B cell (primary cell): ENCODE data around the gene LENEP. TPM values are rescaled to one million over a fixed set of nuclear protein-coding genes. Genes with fewer than 3 reads are reported as not detected.

ENCODE experiments used
- ATAC-seq: fragments of 200-7000 bp; cut with Tn5 transposase; one replicate; pipeline ENCODE4 v1.10.0; 2021; ENCODE audit warnings: low read depth, mild to moderate bottlenecking, moderate number of reproducible peaks, moderate library complexity
- CTCF ChIA-PET: fragments of 350-600 bp; sonication (Branson Sonifier 250); formaldehyde crosslinking; loops from one replicate; lab custom pipeline; 2021; ENCODE audit warnings: antibody characterized with exemption, inconsistent platforms; lab: Charles Lee
- POLR2A ChIA-PET: fragments of 350-600 bp; sonication (Branson Sonifier 250); formaldehyde crosslinking; loops from one replicate; lab custom pipeline; 2021; ENCODE audit warnings: antibody characterized with exemption; lab: Charles Lee
- DNase-seq: peaks from one replicate; pipeline ENCODE4 v3.0.0; 2013
- H2AFZ ChIP-seq: 2 replicates; pipeline ENCODE4 v1.6.1; 2012; ENCODE audit warnings: mild to moderate bottlenecking, low read depth, low read length; ENCODE audit not compliant: insufficient read depth, poor library complexity, severe bottlenecking
- H3K27ac ChIP-seq, 2 donors: 1 replicate in 1 of 2; 2 replicates in 1 of 2; pipeline ENCODE4 v1.5.1; 2012 to 2013; ENCODE audit warnings: low read length in 2 of 2, mild to moderate bottlenecking in 2 of 2, moderate library complexity in 1 of 2
- H3K27me3 ChIP-seq, 4 experiments: fragments of 200-600 bp in 1 of 4; sonication (generic) in 1 of 4; replicated peaks in 1 of 4; 1 replicate in 2 of 4; 2 replicates in 2 of 4; pipeline versions ENCODE4 v1.6.1 to v1.7.0; 2013 to 2016; ENCODE audit warnings: low read length in 3 of 4, mild to moderate bottlenecking in 2 of 4, mixed read lengths in 1 of 4, moderate library complexity in 1 of 4; ENCODE audit not compliant: insufficient read depth in 4 of 4, control insufficient read depth in 3 of 4; ENCODE audit errors: control extremely low read depth in 1 of 4
- H3K36me3 ChIP-seq, 2 experiments: replicated peaks in 1 of 2; 1 replicate in 1 of 2; 2 replicates in 1 of 2; pipeline versions ENCODE4 v1.6.1 to v1.7.1; 2013; ENCODE audit warnings: low read length in 1 of 2; ENCODE audit not compliant: insufficient read depth in 2 of 2, control insufficient read depth in 1 of 2; ENCODE audit errors: control extremely low read depth in 1 of 2, extremely low read depth in 1 of 2
- H3K4me1 ChIP-seq, 2 donors: fragments of 200-600 bp in 1 of 2; sonication (generic) in 1 of 2; 1 replicate in 1 of 2; 2 replicates in 1 of 2; pipeline versions ENCODE4 v1.5.1 to v1.6.1; 2013 to 2017; ENCODE audit warnings: low read length in 2 of 2; ENCODE audit not compliant: control insufficient read depth in 2 of 2, insufficient read depth in 2 of 2
- H3K4me2 ChIP-seq: replicated peaks from 2 replicates; pipeline ENCODE3; 2012; ENCODE audit warnings: mild to moderate bottlenecking, low read depth, low read length; ENCODE audit not compliant: poor library complexity, severe bottlenecking
- H3K4me3 ChIP-seq, 5 experiments: fragments of 200-600 bp in 1 of 5; sonication (generic) in 1 of 5; 1 replicate in 3 of 5; 2 replicates in 2 of 5; pipeline versions ENCODE4 v1.5.1 to v1.7.0; 2011 to 2016; ENCODE audit warnings: low read length in 4 of 5, mild to moderate bottlenecking in 4 of 5, low read depth in 2 of 5, control low read depth in 1 of 5, moderate library complexity in 1 of 5; ENCODE audit not compliant: insufficient read depth in 1 of 5; ENCODE audit errors: control extremely low read depth in 1 of 5, extremely low read depth in 1 of 5
- H3K79me2 ChIP-seq: fragments of 200-600 bp; sonication (generic); one replicate; pipeline ENCODE4 v1.6.0; 2016; ENCODE audit warnings: low read length; ENCODE audit not compliant: control insufficient read depth, insufficient read depth
- H3K9ac ChIP-seq: fragments of 200-600 bp; sonication (generic); 2 replicates; pipeline ENCODE4 v1.6.1; 2017; ENCODE audit warnings: mild to moderate bottlenecking, low read length, moderate library complexity
- H3K9me3 ChIP-seq, 3 donors: one replicate each; pipeline versions ENCODE4 v1.6.1 to v1.7.1; 2013; ENCODE audit warnings: low read length in 2 of 3; ENCODE audit not compliant: control insufficient read depth in 2 of 3, insufficient read depth in 1 of 3; ENCODE audit errors: control extremely low read depth in 1 of 3
- H4K20me1 ChIP-seq: 2 replicates; pipeline ENCODE4 v1.6.0; 2012; ENCODE audit warnings: mild to moderate bottlenecking, low read length; ENCODE audit not compliant: insufficient read depth, control insufficient read depth, poor library complexity, severe bottlenecking
- H3K27ac Mint-ChIP-seq: one replicate; pipeline ENCODE4 v1.8.0; 2021; ENCODE audit warnings: mixed read lengths
- H3K27me3 Mint-ChIP-seq: one replicate; pipeline ENCODE4 v1.8.0; 2021; ENCODE audit warnings: mixed read lengths
- H3K4me1 Mint-ChIP-seq: one replicate; pipeline ENCODE4 v1.8.0; 2021; ENCODE audit warnings: mixed read lengths
- H3K4me3 Mint-ChIP-seq: one replicate; pipeline ENCODE4 v1.8.0; 2021; ENCODE audit warnings: mixed read lengths
- H3K9me3 Mint-ChIP-seq: one replicate; pipeline ENCODE4 v1.8.0; 2022; ENCODE audit warnings: mixed read lengths; ENCODE audit not compliant: insufficient read depth
- CTCF ChIP-seq: fragments of 200-600 bp; IDR thresholded peaks from one replicate; pipeline ENCODE4 v1.8.0; 2022; ENCODE audit warnings: antibody characterized with exemption, mild to moderate bottlenecking
- EZH2 ChIP-seq: IDR thresholded peaks from 2 replicates; pipeline ENCODE4 v1.6.1; 2012; ENCODE audit warnings: borderline replicate concordance, low read depth, mild to moderate bottlenecking, moderate library complexity, low read length; ENCODE audit not compliant: insufficient read depth, poor library complexity, severe bottlenecking
- WGBS: methylation state at CpG from one replicate; pipeline ENCODE4 v1.1.5; 2013; ENCODE audit warnings: missing lambda C conversion rate; ENCODE audit not compliant: insufficient coverage; 5-methylcytosine and 5-hydroxymethylcytosine counted together
- intact Hi-C: fragments of 100-400 bp; cut with micrococcal nuclease; formaldehyde crosslinking; loops from one replicate; pipeline ENCODE4 v1.10.0; 2022
- polyA plus RNA-seq: library from polyadenylated mRNA; depleted of rRNA; stranded (reverse); fragments of >200 nt; gene quantifications from 2 replicates; pipeline ENCODE4 v1.2.3, GENCODE V29; 2012
- total RNA-seq, 2 donors: library from RNA; stranded (reverse); fragments of 120-200 nt in 1 of 2; gene quantifications; 1 replicate in 1 of 2; 2 replicates in 1 of 2; pipeline versions ENCODE4 v1.2.3 to v1.2.4, GENCODE V29; 2013 to 2022

LENEP gene
- total and polyA plus RNA-seq, 2 donors (not counting 1 experiment from before 2014, with no cell fraction given) = 2.0 TPM; not detected in 1

- no peak overlapping the region for H3K9ac ChIP-seq
- Mint-ChIP-seq H3K27ac (peak overlapping the region; percentile 93), H3K9me3 (no peaks in the 10 kb centered on the region), H3K27me3 (no peaks in the 10 kb centered on the region), H3K4me3 (peak overlapping the region; percentile 84), H3K4me1 (peaks cover 79% of the 10 kb centered on the region)
- H3K36me3 ChIP-seq = peaks cover 0 to 24% of the 10 kb centered on the region in 2 experiments
- H2AFZ ChIP-seq = no peak overlapping the region
- CTCF ChIA-PET = interaction anchor here (0.7 to 17.4 kb wide), 16 partner anchors 16 to 456 kb away, joined by 3 to 295 read pairs (median 22); partner anchors contain the start of genes ADAM15, CKS1B, FLAD1 and LENEP
- H3K79me2 ChIP-seq = no peaks in the 10 kb centered on the region
- peak overlapping the region; percentile 88 to 89 for H3K27ac ChIP-seq
- peak overlapping the region; percentile 92 for H3K4me2 ChIP-seq
- H3K4me1 ChIP-seq = peaks cover 70 to 84% of the 10 kb centered on the region in 2 donors
- DNase-seq = no peak
- H3K4me3 ChIP-seq = no peak overlapping the region
- ATAC-seq = no peak
- H3K27me3 ChIP-seq = no peaks in the 10 kb centered on the region
- peaks cover 0 to 2% (median 0%) of the 10 kb centered on the region in 3 donors for H3K9me3 ChIP-seq
- peaks cover 12% of the 10 kb centered on the region for H4K20me1 ChIP-seq
- WGBS = 82% methylated on average over 13 of the region's 16 CpGs
- POLR2A ChIA-PET = interaction anchor here (0.6 to 6.0 kb wide), 5 partner anchors 8 to 60 kb away, joined by 3 to 74 read pairs (median 17); partner anchors contain the start of genes CKS1B, PBXIP1 and ZBTB7B
- intact Hi-C loops = loop anchor here (2.0 kb wide), 1 partner anchor 33 kb away; the partner anchor contains the start of gene FLAD1
- TF ChIP-seq CTCF = no peak
- no peak for TF ChIP-seq EZH2
Observed at GRCh38 chr1:155015527-155016230, 22.3 kb downstream of the LENEP start.
